Epithelial cell of esophagus (primary cell): ENCODE results near the gene SLC16A13.

ENCODE experiments used
- DNase-seq: peaks from one replicate; pipeline ENCODE4 v3.0.0; 2010; ENCODE audit warnings: low read depth
- H3K4me3 ChIP-seq: 2 replicates; pipeline ENCODE4 v1.5.1; 2011; ENCODE audit warnings: mild to moderate bottlenecking, low read length, control low read depth
- TF ChIP-seq, protein P1 (sequence below): IDR thresholded peaks from 2 replicates; pipeline ENCODE4 v1.5.1; 2011; ENCODE audit warnings: low read depth, mild to moderate bottlenecking, low read length, control low read depth, inconsistent platforms; ENCODE audit not compliant: insufficient read depth; ENCODE audit errors: missing control alignments

SLC16A13 gene

DNA sequence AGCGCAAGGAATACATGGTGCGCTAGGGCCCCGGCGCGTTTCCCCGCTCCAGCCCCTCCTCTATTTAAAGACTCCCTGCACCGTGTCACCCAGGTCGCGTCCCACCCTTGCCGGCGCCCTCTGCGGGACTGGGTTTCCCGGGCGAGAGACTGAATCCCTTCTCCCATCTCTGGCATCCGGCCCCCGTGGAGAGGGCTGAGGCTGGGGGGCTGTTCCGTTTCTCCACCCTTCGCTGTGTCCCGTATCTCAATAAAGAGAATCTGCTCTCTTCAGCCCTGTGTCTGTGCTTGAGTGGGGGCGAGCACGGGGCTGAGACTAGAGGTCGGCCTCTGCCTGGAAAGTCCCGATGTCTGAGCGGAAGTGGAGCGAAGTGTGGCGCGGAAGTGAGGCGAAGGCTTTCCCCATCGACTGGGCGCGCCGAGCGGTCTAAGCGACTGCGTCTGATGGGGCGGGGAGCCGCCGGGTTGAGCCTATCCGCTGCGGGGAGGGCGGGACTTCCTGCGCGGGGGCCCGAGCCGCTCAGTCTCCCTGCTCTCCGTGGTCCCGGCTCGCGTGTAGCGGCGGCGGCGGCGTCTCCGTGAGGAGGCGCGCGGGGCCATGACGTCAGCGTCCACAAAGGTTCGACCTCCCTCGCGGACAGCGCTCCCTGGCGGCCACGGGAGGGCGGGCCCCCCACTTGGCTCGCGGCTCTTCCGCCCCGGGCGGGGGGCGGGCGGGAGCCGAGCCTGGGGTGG is 21.4 kb upstream of the SLC16A13 start:
- peak overlapping the region; percentile 94 for H3K4me3 ChIP-seq
- DNase-seq = peak; percentile 98
- TF ChIP-seq, protein P1, sequence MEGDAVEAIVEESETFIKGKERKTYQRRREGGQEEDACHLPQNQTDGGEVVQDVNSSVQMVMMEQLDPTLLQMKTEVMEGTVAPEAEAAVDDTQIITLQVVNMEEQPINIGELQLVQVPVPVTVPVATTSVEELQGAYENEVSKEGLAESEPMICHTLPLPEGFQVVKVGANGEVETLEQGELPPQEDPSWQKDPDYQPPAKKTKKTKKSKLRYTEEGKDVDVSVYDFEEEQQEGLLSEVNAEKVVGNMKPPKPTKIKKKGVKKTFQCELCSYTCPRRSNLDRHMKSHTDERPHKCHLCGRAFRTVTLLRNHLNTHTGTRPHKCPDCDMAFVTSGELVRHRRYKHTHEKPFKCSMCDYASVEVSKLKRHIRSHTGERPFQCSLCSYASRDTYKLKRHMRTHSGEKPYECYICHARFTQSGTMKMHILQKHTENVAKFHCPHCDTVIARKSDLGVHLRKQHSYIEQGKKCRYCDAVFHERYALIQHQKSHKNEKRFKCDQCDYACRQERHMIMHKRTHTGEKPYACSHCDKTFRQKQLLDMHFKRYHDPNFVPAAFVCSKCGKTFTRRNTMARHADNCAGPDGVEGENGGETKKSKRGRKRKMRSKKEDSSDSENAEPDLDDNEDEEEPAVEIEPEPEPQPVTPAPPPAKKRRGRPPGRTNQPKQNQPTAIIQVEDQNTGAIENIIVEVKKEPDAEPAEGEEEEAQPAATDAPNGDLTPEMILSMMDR = peak; percentile 26

DNA sequence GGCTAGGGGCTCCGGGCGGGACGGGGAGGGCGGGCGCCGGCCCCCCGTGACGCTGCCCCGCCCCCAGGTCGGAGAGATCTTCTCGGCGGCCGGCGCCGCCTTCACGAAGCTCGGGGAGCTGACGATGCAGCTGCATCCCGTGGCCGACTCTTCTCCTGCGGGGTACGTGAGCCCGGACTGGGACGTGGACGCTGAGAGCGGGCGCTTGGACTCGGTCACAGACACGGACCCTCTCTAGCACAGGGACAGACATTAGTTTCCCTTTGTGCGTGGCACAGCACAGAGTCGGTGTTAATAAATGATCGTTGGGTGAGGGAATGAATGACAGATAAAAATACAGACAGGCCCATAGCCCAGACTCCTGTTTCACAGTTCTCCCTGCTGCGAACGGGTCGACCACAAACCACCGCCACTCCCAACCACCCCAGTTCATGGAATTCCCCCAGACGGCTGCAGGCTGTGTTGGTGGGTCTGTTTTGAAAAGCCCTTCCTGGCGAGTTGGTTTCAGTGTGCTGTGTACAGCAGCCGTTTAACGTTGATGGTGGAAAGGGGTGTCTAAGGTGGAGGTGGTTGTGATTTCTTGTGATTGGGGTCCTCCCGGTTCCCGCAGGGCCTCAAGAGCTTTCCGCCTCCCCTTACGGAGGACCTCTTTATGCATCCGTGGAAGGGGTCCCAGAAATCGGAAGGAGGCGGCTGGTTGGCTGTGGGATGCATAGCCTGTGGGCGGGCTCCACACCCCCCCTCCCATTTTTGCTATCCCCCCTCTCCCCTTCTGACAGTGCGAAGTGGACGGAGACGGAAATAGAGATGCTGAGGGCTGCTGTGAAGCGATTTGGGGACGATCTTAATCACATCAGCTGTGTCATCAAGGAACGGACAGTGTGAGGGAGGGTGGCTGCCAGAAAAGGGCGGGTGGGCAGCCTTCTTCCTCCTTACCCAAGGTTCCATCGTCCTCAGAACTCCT is 20.5 kb upstream of the SLC16A13 start:
- DNase-seq = peak; percentile 44
- H3K4me3 ChIP-seq = peak overlapping the region; percentile 94
- TF ChIP-seq, protein P1 = no peak

DNA sequence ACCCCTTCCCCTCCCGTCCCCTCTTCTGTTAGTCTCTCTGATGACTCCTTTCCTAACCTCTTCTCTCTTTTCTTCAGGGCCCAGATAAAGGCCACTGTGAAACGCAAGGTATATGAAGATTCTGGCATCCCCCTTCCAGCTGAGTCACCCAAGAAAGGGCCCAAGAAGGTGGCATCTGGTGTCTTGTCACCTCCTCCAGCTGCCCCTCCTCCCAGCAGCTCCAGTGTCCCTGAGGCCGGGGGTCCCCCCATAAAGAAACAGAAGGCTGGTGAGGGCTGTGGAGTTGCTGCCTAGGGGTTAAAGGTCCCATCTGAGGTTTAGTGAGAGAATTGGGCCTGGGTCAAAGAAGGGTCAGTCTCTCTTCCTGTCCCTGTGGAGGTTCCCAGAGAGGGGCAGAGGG is 19.4 kb upstream of the SLC16A13 start:
- no peak overlapping the region for H3K4me3 ChIP-seq
- DNase-seq = no peak
- TF ChIP-seq, protein P1 = no peak

GRCh38 chr17:7016886-7017826 is 18.7 kb upstream of the SLC16A13 start:
- no peak overlapping the region for H3K4me3 ChIP-seq
- DNase-seq = no peak
- TF ChIP-seq, protein P1 = no peak

- H3K4me3 ChIP-seq = no peak overlapping the region
- no peak for DNase-seq
- TF ChIP-seq, protein P1 = no peak
Observed at GRCh38 chr17:7017827-7018200, 18.0 kb upstream of the SLC16A13 start.

- no peak for DNase-seq
- TF ChIP-seq, protein P1 = no peak
- H3K4me3 ChIP-seq = no peak overlapping the region
Observed at GRCh38 chr17:7018331-7018964, 17.4 kb upstream of the SLC16A13 start.
